Upper lobe of left lung (tissue), 4 donors: ENCODE measurements around the gene LHX4.

ENCODE experiments used
- CTCF ChIP-seq, 6 experiments: fragments of 450-650 bp in 4 of 6; fragments of 200-600 bp in 2 of 6; sonication (generic) in 2 of 6; IDR thresholded peaks; one replicate each; pipeline ENCODE4 v1.5.1; 2016 to 2019; ENCODE audit warnings: antibody characterized with exemption in 6 of 6
- POLR2AphosphoS5 ChIP-seq, 2 donors: sonication (generic); formaldehyde crosslinking; IDR thresholded peaks; one replicate each; pipeline ENCODE4 v1.5.1; 2017; ENCODE audit warnings: antibody characterized with exemption in 2 of 2

- no peak for TF ChIP-seq POLR2AphosphoS5 (IDR thresholded peaks at IDR 0.05)
- no peak for TF ChIP-seq CTCF (IDR thresholded peaks at IDR 0.05)
Observed at GRCh38 chr1:180288940-180289339, 58.9 kb downstream of the LHX4 start.
